ENCODE data around the gene CYP2D6. TPM values are rescaled to one million over a fixed set of nuclear protein-coding genes. Genes with fewer than 3 reads are reported as not detected.

CYP2D6 gene
- total and polyA plus RNA-seq, 2 experiments from 2014 or later: 3.8 to 6.1 TPM

DNA sequence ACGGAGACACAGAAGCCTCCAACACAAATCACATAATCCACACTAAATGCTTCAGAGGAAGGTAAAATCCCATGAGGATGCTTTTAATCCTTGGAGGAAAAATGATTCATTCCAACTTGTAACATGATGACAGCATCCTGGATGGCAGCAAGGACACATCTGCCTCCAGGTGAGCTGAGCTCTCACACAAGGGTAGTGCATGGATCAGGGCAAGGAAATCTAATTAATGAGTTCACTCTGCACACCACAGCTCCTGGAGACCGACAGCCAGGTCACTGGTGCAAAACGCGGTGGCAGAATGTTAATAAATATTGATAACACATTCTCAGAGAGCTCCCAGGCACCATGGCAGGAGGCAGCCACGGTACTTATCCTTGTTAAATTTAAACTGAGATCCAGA is 40.3 kb upstream of the CYP2D6 start:
- Histone ChIP-seq H3K27me3 (no peaks in the 10 kb centered on the region), H3K9me2 (replicated peaks; ENCODE audit: insufficient read depth) (no peaks in the 10 kb centered on the region), H4K20me1 (ENCODE audit: insufficient read depth, poor library complexity, severe bottlenecking) (peaks cover 8% of the 10 kb centered on the region), H3K9me3 (ENCODE audit: low read depth) (no peaks in the 10 kb centered on the region), H2AFZ (no peak overlapping the region), H3K27ac (no peak overlapping the region), H3K36me3 (replicated peaks; ENCODE audit: insufficient read depth, low read depth) (no peaks in the 10 kb centered on the region), H3K4me2 (no peak overlapping the region), H3K4me1 (ENCODE audit: insufficient read depth) (peaks cover 27% of the 10 kb centered on the region), H3K79me2 (peaks cover 40% of the 10 kb centered on the region), H3K4me3 (no peak overlapping the region)
- DNase-seq (ENCODE audit: low spot score): no peak
- no peak for TF ChIP-seq EZH2 (IDR thresholded peaks at IDR 0.05; ENCODE audit: borderline replicate concordance)
- TF ChIP-seq, protein P1, sequence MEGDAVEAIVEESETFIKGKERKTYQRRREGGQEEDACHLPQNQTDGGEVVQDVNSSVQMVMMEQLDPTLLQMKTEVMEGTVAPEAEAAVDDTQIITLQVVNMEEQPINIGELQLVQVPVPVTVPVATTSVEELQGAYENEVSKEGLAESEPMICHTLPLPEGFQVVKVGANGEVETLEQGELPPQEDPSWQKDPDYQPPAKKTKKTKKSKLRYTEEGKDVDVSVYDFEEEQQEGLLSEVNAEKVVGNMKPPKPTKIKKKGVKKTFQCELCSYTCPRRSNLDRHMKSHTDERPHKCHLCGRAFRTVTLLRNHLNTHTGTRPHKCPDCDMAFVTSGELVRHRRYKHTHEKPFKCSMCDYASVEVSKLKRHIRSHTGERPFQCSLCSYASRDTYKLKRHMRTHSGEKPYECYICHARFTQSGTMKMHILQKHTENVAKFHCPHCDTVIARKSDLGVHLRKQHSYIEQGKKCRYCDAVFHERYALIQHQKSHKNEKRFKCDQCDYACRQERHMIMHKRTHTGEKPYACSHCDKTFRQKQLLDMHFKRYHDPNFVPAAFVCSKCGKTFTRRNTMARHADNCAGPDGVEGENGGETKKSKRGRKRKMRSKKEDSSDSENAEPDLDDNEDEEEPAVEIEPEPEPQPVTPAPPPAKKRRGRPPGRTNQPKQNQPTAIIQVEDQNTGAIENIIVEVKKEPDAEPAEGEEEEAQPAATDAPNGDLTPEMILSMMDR (IDR thresholded peaks at IDR 0.05; ENCODE audit: poor library complexity): no peak
- TF ChIP-seq EZH2phosphoT487 (IDR thresholded peaks at IDR 0.05; ENCODE audit: low read depth, severe bottlenecking, unreplicated experiment): no peak
- 62% methylated on average over 5 of the region's 5 CpGs for WGBS (ENCODE audit: low lambda C conversion rate, missing lambda C conversion rate)

DNA sequence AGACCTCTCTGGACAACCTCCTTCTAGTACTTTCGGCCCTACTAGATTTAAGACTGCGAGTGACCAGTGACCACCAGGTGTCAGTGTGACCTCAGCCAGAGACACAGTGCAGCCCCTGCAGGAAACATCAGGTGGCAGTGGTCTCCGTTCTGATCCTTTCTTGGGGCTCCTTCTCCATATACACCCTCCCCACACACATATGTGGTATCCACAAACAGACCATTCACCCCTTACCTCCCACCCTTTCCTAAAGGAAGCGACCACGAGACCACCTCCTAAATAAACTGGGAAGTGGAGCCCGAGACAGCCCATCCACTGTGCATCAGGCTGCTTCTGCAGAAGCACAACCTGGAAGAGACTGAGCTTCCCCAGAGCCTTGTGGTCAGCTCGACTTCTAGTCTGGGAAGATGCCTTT is 38.5 kb upstream of the CYP2D6 start:
- no peaks in the 10 kb centered on the region for H3K9me2 ChIP-seq (replicated peaks; ENCODE audit: insufficient read depth)
- H3K36me3 ChIP-seq (replicated peaks; ENCODE audit: insufficient read depth, low read depth): no peaks in the 10 kb centered on the region
- whole genome bisulfite sequencing (ENCODE audit: low lambda C conversion rate, missing lambda C conversion rate): 27% methylated on average over 7 of the region's 7 CpGs
- H3K9me3 ChIP-seq (ENCODE audit: low read depth): no peaks in the 10 kb centered on the region
- peak; percentile 88 for DNase-seq (ENCODE audit: low spot score)
- TF ChIP-seq, protein P1 (IDR thresholded peaks at IDR 0.05; ENCODE audit: poor library complexity): peak; percentile 99
- no peak for TF ChIP-seq EZH2phosphoT487 (IDR thresholded peaks at IDR 0.05; ENCODE audit: low read depth, severe bottlenecking, unreplicated experiment)
- H3K4me3 ChIP-seq: no peak overlapping the region
- no peaks in the 10 kb centered on the region for H3K27me3 ChIP-seq
- H3K4me2 ChIP-seq: no peak overlapping the region
- H3K4me1 ChIP-seq (ENCODE audit: insufficient read depth): peaks cover 27% of the 10 kb centered on the region
- H4K20me1 ChIP-seq (ENCODE audit: insufficient read depth, poor library complexity, severe bottlenecking): peaks cover 8% of the 10 kb centered on the region
- no peak overlapping the region for H3K27ac ChIP-seq
- H3K79me2 ChIP-seq: peaks cover 26% of the 10 kb centered on the region
- H2AFZ ChIP-seq: no peak overlapping the region

DNA sequence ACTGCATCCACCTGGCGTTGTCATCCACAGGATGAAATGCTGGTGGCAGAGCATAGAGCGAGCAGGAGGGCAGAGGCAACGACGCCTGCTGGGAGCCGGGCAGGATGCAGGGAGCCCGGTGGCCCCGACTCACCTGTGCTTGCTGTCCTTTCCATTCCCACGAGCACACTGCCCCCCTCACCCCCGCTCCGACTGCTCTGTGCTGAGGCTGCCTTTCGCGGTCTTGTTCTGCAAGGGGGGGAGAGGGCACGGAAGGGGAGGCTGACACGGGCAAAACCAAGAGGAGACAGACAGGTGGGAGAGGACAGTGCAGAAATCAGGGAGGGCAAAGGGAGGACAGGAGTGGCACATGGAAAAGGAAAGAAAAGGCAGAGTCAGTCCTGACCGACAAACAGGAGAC is 37.9 kb upstream of the CYP2D6 start:
- H3K79me2 ChIP-seq: peaks cover 24% of the 10 kb centered on the region
- DNase-seq (ENCODE audit: low spot score): no peak
- H3K9me2 ChIP-seq (replicated peaks; ENCODE audit: insufficient read depth): no peaks in the 10 kb centered on the region
- no peaks in the 10 kb centered on the region for H3K27me3 ChIP-seq
- H3K4me3 ChIP-seq: no peak overlapping the region
- TF ChIP-seq EZH2phosphoT487 (IDR thresholded peaks at IDR 0.05; ENCODE audit: low read depth, severe bottlenecking, unreplicated experiment) (no peak), EZH2 (IDR thresholded peaks at IDR 0.05; ENCODE audit: borderline replicate concordance) (no peak)
- TF ChIP-seq, protein P1 (IDR thresholded peaks at IDR 0.05; ENCODE audit: poor library complexity): no peak
- H2AFZ ChIP-seq: no peak overlapping the region
- no peaks in the 10 kb centered on the region for H3K9me3 ChIP-seq (ENCODE audit: low read depth)
- peaks cover 8% of the 10 kb centered on the region for H4K20me1 ChIP-seq (ENCODE audit: insufficient read depth, poor library complexity, severe bottlenecking)
- WGBS (ENCODE audit: low lambda C conversion rate, missing lambda C conversion rate): 95% methylated on average over 15 of the region's 15 CpGs
- peaks cover 22% of the 10 kb centered on the region for H3K4me1 ChIP-seq (ENCODE audit: insufficient read depth)
- no peak overlapping the region for H3K27ac ChIP-seq
- H3K36me3 ChIP-seq (replicated peaks; ENCODE audit: insufficient read depth, low read depth): no peaks in the 10 kb centered on the region
- H3K4me2 ChIP-seq: no peak overlapping the region

DNA sequence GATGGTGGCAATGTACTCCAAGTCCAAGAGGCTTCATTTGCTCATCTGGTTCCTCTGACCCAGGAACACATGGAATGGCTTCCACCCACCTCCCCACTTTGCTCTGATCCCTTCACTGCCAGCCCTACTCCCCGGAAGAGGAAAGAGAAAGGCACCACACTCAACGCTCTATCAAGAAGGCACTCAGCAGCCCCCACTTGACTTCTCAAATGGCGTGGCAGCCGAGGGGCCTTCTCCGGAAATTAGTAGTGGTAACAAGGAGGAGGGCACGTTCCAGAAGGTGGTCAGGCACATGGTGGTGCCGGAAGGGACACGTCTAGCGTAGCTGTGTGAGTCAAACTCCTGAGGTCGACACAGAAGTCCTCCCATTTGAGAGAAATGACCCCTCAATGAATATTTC is 36.5 kb upstream of the CYP2D6 start:
- no peaks in the 10 kb centered on the region for H3K36me3 ChIP-seq (replicated peaks; ENCODE audit: insufficient read depth, low read depth)
- no peak overlapping the region for H2AFZ ChIP-seq
- H3K79me2 ChIP-seq: peaks cover 21% of the 10 kb centered on the region
- 92% methylated on average over 10 of the region's 10 CpGs for WGBS (ENCODE audit: low lambda C conversion rate, missing lambda C conversion rate)
- no peaks in the 10 kb centered on the region for H3K9me2 ChIP-seq (replicated peaks; ENCODE audit: insufficient read depth)
- TF ChIP-seq EZH2 (IDR thresholded peaks at IDR 0.05; ENCODE audit: borderline replicate concordance) (no peak), EZH2phosphoT487 (IDR thresholded peaks at IDR 0.05; ENCODE audit: low read depth, severe bottlenecking, unreplicated experiment) (no peak)
- TF ChIP-seq, protein P1 (IDR thresholded peaks at IDR 0.05; ENCODE audit: poor library complexity): no peak
- no peak overlapping the region for H3K27ac ChIP-seq
- H3K9me3 ChIP-seq (ENCODE audit: low read depth): no peaks in the 10 kb centered on the region
- no peaks in the 10 kb centered on the region for H3K27me3 ChIP-seq
- peaks cover 9% of the 10 kb centered on the region for H3K4me1 ChIP-seq (ENCODE audit: insufficient read depth)
- peaks cover 3% of the 10 kb centered on the region for H4K20me1 ChIP-seq (ENCODE audit: insufficient read depth, poor library complexity, severe bottlenecking)
- H3K4me3 ChIP-seq: no peak overlapping the region
- DNase-seq (ENCODE audit: low spot score): no peak
- H3K4me2 ChIP-seq: no peak overlapping the region

Measured in hepatocyte (in vitro differentiated cells).